Measurements from ENCODE around the gene PROSER3. TPM values are rescaled to one million over a fixed set of nuclear protein-coding genes. Genes with fewer than 3 reads are reported as not detected.

Gene PROSER3
- total RNA-seq, 6 experiments from 2014 or later: 3.9 to 5.5 (median 4.7) TPM

DNA sequence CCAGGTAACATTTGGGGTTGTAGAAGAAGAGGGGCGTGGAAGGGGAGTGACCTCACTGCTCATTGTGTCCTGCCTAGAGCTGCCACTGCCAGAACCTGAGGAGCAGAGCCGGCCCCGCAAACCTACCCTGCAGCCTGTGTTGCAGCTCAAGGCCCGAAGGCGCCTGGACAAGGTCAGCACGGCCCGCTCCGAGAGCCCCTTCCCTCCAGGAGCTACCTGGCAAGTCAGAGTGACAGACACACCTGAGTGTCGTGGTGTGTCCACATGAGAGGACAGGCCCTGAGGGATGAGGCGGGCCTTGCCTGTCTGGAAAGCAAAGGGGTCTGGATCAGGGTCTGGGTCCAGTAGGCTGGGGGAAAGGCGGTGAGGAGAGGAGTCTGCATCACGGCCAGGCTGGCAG is 33.4 kb upstream of the PROSER3 start:
- no peak overlapping the region for H3K27ac ChIP-seq
- TF ChIP-seq POLR2A (IDR thresholded peaks at IDR 0.05): no peak
- TF ChIP-seq, protein P1, sequence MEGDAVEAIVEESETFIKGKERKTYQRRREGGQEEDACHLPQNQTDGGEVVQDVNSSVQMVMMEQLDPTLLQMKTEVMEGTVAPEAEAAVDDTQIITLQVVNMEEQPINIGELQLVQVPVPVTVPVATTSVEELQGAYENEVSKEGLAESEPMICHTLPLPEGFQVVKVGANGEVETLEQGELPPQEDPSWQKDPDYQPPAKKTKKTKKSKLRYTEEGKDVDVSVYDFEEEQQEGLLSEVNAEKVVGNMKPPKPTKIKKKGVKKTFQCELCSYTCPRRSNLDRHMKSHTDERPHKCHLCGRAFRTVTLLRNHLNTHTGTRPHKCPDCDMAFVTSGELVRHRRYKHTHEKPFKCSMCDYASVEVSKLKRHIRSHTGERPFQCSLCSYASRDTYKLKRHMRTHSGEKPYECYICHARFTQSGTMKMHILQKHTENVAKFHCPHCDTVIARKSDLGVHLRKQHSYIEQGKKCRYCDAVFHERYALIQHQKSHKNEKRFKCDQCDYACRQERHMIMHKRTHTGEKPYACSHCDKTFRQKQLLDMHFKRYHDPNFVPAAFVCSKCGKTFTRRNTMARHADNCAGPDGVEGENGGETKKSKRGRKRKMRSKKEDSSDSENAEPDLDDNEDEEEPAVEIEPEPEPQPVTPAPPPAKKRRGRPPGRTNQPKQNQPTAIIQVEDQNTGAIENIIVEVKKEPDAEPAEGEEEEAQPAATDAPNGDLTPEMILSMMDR (IDR thresholded peaks at IDR 0.05): no peak
- peaks cover 0 to 5% (median 0%) of the 10 kb centered on the region in 4 donors for H3K4me1 ChIP-seq
- peaks cover 11 to 83% (median 55%) of the 10 kb centered on the region in 4 donors for H3K36me3 ChIP-seq
- 80% methylated on average over 1 of the region's 12 CpGs for whole genome bisulfite sequencing (ENCODE audit: insufficient coverage, low coverage, low lambda C conversion rate, missing lambda C conversion rate)
- H3K27me3 ChIP-seq: no peaks in the 10 kb centered on the region
- no peak overlapping the region for H3K4me3 ChIP-seq
- ATAC-seq: no peak
- H3K9me3 ChIP-seq: no peaks in the 10 kb centered on the region
- intact Hi-C loops (cut with DNase I): no loop called here
- peak in 2 of 3 donors; percentile 19 to 40 for DNase-seq

DNA sequence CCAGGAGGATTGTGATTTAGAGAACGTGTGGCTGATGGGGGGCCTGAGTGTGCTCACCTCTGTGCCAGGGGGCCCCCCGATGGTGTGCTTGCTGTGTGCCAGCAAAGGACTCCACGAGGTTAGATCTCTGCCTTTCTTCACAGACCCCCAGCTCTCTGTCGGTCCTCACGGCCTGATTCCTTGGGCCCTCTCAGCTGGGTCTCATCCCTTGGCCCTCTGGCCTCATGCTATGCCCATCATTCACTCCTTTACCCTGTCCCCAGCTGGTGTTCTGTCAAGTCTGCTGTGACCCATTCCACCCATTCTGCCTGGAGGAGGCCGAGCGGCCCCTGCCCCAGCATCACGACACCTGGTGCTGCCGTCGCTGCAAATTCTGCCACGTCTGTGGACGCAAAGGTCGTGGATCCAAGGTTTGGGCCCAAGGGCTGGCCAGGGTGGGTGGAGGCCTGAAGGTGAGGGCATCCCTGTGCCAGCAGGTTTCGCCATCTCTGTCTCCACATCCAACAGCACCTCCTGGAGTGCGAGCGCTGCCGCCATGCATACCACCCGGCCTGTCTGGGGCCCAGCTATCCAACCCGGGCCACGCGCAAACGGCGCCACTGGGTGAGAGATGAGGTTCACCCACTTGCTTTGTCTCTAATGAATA is 32.6 kb upstream of the PROSER3 start:
- DNase-seq (peak in 2 of 3 donors; percentile 16 to 40), ATAC-seq (no peak)
- H3K36me3 ChIP-seq: peaks cover 11 to 90% (median 58%) of the 10 kb centered on the region in 4 donors
- H3K4me3 ChIP-seq: no peak overlapping the region
- intact Hi-C loops (cut with DNase I): no loop called here
- H3K4me1 ChIP-seq: no peaks in the 10 kb centered on the region
- no peak overlapping the region for H3K27ac ChIP-seq
- 93% methylated on average over 3 of the region's 23 CpGs for WGBS (ENCODE audit: insufficient coverage, low coverage, low lambda C conversion rate, missing lambda C conversion rate)
- H3K9me3 ChIP-seq: no peaks in the 10 kb centered on the region
- no peaks in the 10 kb centered on the region for H3K27me3 ChIP-seq
- TF ChIP-seq POLR2A (IDR thresholded peaks at IDR 0.05): no peak
- TF ChIP-seq, protein P1 (IDR thresholded peaks at IDR 0.05): no peak

DNA sequence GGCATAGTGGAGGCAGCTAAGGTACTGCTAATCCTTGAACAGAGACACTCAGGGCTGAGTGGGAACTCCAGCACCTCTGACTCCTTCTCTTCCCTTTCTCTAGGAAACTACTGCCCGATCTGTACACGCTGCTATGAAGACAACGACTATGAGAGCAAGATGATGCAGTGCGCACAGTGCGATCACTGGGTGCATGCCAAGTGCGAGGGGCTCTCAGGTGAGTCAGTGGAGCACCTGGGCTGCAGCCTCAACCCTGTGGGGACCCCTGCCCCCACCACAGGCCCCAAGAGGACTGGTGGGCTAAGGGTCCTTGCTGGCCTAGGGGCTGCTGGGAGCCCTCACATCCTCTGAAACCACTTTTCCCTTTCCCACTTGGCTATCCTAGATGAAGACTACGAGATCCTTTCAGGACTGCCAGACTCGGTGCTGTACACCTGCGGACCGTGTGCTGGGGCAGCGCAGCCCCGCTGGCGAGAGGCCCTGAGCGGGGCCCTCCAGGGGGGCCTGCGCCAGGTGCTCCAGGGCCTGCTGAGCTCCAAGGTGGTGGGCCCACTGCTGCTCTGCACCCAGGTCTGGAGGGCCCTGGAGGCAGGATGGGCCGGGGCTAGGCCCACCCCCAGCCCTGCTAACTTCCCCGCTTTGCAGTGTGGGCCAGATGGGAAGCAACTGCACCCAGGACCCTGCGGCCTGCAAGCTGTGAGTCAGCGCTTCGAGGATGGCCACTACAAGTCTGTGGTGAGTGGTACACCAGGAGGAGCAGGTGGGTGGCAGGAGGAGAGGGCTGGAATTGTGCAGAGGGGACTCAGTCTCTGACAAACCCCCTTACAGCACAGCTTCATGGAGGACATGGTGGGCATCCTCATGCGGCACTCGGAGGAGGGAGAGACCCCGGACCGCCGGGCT is 30.7 kb upstream of the PROSER3 start:
- peak in 2 of 3 donors; percentile 16 to 46 for DNase-seq
- Histone ChIP-seq H3K9me3 (no peaks in the 10 kb centered on the region), H3K27me3 (no peaks in the 10 kb centered on the region), H3K27ac (no peak overlapping the region), H3K4me1 (no peaks in the 10 kb centered on the region), H3K36me3 (peaks cover 11 to 99% (median 67%) of the 10 kb centered on the region in 4 donors), H3K4me3 (no peak overlapping the region)
- intact Hi-C loops (cut with DNase I): no loop called here
- WGBS (ENCODE audit: insufficient coverage, low coverage, low lambda C conversion rate, missing lambda C conversion rate): 85% methylated on average over 4 of the region's 25 CpGs
- no peak for ATAC-seq
- TF ChIP-seq POLR2A (IDR thresholded peaks at IDR 0.05): no peak
- TF ChIP-seq, protein P1 (IDR thresholded peaks at IDR 0.05): no peak

DNA sequence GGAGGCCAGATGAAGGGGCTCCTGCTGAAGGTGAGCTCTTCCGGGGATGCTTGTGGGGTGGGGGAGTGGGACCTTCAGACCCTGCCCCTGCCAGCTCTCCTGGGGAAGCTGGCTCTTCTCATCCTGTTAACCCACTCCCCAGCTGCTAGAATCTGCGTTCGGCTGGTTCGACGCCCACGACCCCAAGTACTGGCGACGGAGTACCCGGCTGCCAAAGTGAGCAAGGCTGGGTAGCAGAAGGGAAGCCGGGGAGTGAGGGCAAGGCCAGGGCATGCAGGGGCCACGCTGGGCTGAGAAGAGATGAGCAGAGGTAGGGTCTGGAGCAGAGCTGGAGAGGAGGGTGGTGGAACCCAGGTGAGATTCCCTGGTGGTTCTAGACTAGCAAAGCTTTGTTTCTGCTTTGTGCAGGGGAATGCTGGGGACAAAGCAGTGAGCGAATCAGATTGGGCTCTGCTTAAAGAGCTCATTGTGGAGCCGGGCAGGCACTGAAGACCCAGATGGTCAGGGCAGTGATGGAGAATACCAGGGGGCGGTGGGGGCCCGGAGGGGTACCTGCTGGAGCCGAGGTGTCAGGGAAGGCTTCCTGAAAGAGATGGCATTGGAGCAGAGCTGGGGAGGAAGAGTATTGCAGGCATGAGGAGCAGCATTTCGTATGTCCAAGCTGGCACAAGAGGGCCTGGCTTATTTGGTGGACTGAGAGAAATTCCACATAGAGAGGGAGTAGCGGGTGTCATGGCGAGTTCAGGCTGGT is 29.8 kb upstream of the PROSER3 start:
- H3K4me3 ChIP-seq: no peak overlapping the region
- DNase-seq: no peak
- no peaks in the 10 kb centered on the region for H3K27me3 ChIP-seq
- peaks cover 11 to 96% (median 62%) of the 10 kb centered on the region in 4 donors for H3K36me3 ChIP-seq
- intact Hi-C loops (cut with DNase I): no loop called here
- TF ChIP-seq POLR2A (IDR thresholded peaks at IDR 0.05): no peak
- TF ChIP-seq, protein P1 (IDR thresholded peaks at IDR 0.05): no peak
- no peaks in the 10 kb centered on the region for H3K4me1 ChIP-seq
- no peaks in the 10 kb centered on the region for H3K9me3 ChIP-seq
- ATAC-seq: no peak
- WGBS (ENCODE audit: insufficient coverage, low coverage, low lambda C conversion rate, missing lambda C conversion rate): 93% methylated on average over 13 of the region's 19 CpGs
- no peak overlapping the region for H3K27ac ChIP-seq
